HG03520 (cell line): ENCODE measurements around the gene ERCC1.
"Not testable (repeated sequence)": the region's sequence is repeated elsewhere in the genome, so short reads cannot be mapped to it uniquely, and the experiment has no call there.

Source experiments
- ATAC-seq: cut with Tn5 transposase; IDR thresholded peaks from one replicate; pipeline ENCODE4 v1.9.1; 2021; ENCODE audit warnings: mild to moderate bottlenecking, moderate library complexity; ENCODE audit not compliant: unreplicated experiment

The ERCC1 gene

DNA sequence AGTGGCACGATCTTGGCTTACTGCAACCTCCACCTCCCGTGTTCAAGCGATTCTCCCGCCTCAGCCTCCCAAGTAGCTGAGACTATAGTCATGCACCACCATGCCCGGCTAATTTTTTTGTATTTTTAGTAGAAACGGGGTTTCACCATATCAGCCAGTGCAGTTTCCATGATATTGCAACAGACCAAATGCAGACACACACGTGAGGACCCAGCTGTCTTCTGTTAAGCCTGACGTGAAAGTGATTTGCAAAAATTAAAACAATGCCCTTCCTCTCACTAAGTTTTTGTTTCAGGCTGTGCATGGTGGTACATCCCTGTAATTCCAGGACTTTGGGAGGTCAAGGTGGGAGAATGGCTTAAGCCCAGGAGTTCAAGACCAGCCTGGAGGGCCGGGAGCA lies 7.3 kb upstream of the ERCC1 start:
- not testable (repeated sequence) for ATAC-seq

DNA sequence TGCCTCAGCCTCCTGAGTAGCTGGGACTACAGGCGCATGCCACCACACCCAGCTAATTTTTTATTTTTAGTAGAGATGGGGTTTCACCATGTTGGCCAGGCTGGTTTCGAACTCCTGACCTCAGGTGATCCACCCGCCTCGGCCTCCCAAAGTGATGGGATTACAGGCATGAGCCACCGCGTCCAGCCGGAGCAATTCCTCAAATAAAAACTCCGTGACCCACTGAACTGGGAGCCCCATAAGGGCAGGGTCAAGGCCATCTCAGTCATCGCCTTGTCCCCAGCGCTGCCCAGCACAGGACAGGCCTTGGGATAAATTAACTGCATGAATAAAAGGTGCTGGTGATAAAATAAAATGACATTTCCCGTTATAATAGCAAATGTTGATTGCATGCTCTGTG lies 6.2 kb upstream of the ERCC1 start:
- ATAC-seq: not testable (repeated sequence)

DNA sequence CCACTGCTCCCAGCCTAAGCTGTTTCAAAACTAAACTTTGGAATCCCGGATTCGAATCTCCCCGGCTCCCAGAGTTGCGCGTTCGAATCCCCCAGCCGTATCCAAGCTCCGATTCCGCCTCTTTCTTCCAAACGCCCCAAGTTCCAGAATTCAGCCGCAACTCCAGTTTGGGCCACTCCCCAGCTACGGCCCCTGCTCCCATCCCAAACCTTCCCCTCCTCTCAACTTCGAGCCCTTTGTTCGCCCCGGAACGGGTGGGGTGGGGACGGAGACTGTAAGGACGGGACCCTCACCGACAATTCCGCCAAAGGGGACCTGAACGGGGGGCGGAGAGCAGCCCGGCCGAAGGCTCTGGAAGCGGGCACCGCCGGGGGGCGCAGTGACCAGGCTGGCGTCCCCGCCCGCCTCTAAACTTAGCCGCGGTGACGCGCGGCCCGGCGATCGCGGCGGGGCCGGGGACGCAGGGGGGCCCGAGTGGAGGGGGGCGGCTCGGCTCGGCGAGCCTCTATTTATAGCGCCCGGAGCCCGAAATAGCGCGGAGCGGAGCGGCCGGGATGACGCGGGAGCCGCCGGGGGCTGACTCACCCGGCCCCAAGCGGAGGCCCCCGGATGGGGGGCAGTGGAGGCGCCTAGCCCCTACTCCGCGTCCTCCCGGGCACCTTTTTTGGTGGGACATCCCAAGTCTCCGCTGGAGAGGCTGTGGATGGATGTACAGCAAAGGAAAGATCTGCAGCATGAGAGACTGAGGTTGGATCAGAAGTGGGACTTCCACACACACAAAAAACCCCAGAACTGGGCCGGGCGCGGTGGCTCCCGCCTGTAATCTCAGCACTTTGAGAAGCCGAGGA lies 4.9 kb upstream of the ERCC1 start:
- no peak for ATAC-seq

DNA sequence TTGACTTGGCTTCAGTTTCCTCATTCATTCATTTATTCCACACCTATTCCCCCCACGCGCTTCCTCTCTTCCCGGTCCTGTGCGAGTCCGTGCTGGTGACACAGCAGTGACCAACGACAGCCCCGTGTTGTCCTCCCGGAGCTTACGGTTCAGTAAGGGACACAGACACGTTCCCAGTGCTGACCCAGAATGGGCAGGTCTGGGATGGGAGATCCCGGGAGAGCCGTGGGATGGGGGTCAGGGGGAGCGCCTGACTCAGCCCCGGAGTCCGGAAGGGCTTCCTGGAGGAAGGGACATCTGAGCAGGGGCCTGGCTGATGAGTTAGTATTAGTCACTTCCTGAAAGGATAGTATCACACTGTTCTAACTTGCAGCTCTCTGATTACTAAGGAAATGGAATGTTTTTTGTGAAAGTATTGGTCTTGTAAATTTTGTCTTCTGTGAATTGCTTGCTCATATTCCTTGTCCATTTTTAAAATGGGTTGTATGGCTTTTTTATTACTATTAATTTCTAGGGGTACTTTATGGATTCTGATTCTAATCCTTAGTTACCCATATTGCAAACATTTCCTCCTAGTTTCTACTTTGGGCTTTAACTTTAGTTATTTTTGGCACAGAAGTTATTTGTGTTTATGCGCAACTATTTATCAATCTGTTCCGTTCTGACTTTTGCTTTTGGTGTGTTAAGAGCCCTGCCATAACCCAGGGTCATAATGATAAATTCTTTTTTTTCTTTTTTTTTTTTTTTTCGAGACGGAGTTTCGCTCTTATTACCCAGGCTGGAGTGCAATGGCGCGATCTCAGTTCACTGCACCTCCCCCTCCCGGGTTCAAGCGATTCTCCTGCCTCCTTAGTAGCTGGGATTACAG lies 708 bp upstream of the ERCC1 start:
- no peak for ATAC-seq

DNA sequence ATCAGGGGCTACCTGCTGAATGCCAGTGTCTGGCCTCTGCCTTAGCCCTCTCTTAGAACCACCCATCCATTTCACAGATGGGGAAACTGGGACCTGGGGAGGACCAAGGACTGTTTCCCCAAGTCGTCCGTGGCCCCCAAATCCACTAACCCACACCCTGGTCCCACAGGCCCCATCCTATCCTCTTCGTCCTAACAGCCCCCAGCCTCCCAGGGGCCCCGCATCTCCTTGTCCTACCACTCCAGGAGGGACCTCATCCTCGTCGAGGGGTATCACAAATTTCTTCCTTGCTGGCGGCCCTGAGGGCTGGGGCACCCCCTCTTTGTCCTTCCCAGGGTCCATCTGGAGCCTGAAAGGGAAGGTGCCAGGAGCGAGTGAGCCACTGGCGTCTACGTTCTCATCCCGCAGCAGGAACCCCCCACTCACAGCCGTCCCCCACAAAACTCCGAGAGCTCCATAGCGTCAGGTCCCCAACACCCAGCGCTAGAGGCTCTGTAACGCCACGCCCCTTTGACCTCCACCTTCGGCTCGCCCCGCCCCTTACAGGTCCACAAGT lies 606 bp downstream of the ERCC1 start:
- no peak for ATAC-seq

DNA sequence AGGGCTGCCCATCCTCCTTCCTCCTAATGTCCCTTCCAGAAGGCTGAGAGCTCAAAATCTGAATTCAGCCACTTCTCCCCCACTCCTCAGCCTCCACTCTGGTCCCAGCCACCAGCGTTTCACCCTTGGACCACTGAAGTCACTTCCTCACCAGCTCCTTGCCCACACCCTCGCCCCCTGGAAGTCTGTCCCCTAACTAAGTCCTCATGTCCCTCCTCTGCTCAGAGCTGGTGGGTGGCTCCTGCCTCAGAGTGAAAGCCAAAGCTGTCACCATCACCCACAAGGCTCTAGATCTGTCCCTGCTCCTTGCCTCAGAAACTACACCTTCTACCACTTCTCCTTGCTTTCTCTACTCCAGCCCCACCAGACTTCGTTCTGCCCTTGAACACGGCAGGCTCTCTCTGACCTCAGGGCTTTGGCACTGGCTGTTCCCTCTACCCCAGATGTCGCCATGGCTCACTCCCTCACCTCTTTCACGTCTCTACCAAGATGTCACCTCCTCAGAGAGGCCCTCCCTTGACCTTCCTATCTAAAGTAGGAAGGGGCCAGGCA lies 1.7 kb downstream of the ERCC1 start:
- no peak for ATAC-seq

DNA sequence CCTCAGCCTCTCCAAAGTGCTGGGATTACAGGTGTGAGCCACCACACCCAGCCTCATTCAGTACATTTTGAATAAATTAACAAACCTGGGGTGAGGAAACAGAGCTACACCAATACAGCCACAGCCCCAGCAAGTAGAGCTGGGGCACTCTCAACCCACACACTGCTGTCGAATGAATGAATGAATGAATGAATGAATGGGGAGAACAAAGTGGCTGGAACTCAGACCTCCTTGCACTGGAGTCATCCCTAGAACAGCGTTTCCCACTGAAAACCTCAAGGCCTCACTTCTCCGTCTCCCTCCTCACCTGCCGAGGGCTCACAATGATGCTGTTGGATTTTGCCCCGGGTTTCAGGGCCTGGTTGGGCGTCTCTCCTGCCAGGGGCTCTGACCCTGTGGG lies 2.8 kb downstream of the ERCC1 start:
- no peak for ATAC-seq

DNA sequence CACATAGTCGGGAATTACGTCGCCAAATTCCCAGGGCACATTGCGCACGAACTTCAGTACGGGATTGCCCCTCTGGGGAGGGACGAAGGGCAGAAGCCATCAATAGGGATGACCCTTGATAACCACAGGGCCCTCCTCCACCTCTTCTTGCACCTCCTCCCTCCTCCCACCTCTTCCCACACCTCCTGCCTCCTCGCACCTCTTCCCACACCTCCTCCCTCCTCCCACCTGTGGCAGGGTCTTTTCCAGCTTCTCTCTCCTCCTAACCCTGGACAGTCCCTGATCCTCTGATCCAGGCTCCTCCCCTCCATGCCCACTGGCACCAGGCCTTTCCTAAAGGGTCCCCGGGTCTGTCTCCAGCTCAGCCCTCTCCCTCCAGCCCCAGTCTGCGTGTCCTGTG lies 3.4 kb downstream of the ERCC1 start:
- ATAC-seq: no peak

DNA sequence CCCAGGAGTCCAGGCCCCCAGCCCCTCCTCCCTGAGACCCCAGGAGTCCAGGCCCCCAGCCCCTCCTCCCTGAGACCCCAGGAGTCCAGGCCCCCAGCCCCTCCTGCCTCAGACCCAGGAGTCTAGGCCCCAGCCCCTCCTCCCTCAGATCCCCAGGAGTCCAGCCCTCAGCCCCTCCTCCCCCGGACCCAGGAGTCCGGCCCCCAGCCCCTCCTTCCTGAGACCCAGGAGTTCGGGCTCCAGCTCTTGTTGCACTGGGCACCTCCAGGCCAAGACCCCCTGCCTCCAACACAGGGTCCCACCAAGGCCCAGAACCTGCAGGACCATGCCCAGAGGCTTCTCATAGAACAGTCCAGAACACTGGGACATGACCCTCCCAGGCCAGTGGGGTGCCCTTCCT lies 3.8 kb downstream of the ERCC1 start:
- no peak for ATAC-seq

DNA sequence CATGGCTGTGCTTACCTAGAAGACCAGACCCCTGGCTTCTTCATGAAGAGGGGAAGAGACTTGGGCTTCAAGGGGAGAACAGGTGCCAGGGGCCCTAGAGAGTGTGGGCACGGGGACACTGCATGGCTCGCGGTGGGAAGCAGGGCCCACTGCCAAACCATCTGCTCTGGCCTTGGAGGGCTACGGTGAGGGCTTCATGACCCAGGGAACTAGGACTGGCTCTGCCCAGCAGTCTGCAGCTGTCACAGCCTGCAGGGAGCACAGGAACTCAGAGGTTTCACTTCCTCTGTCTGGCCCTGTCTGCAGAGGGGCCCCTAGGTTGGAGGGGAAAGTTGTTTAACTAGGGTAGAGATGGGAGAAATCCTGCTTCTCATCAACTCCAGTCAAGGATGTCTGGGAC lies 4.3 kb downstream of the ERCC1 start:
- no peak for ATAC-seq

DNA sequence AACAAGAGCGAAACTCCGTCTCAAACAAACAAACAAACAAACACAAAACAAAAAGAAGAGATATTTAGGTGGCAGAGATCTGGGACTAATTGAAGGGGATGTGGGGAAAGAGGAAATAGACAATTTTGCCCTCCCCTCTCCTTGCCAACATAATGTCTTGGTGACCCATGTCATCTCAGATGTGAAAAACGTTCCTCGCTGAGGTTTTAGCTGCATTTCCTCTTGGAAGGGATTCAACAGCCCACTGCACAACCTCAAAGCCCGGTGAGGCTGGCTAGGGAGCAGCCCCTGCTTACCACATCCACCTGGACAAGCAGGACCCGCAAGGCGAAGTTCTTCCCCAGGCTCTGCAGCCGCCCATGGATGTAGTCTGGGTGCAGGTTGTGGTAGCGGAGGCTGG lies 4.9 kb downstream of the ERCC1 start:
- no peak for ATAC-seq

DNA sequence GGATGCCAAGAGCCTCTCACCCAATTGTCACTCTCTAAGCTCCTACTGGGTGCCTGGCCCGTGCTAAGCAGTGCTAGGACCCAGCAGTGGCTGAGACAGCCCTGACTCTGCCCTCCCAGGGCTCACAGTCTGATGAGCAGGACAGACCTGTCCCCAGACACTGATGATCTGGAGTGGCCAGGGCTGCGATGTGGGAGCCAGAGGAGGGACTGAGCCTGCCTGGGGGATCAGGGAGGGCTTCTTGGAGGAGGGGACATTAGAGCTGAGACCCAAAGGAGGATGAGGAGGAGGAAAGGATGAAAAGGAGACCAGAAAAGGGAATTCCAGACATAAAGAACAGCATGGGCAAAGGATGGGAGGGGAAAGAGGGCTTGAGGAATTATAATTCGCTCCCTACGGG lies 6.6 kb downstream of the ERCC1 start:
- no peak for ATAC-seq

DNA sequence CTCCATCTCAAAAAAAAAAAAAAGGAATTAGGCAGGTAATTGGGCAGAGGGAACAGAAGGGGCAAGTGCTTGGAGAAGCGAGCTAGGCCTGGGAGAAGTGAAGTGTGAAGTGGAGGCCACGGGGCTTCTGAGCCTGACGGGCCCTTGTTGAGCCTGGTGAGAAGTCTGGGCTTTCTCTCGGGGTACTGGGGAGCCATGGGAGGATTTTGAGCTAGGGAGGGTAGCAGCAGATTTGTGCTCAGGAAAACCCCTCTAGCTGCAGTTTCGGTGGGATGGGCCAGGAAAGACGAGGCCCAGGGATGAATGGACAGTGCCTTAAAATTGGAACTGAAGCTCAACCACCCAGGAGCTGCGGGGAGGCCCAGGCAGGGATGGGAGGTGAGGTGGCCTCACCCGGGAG lies 9.2 kb downstream of the ERCC1 start:
- no peak for ATAC-seq

DNA sequence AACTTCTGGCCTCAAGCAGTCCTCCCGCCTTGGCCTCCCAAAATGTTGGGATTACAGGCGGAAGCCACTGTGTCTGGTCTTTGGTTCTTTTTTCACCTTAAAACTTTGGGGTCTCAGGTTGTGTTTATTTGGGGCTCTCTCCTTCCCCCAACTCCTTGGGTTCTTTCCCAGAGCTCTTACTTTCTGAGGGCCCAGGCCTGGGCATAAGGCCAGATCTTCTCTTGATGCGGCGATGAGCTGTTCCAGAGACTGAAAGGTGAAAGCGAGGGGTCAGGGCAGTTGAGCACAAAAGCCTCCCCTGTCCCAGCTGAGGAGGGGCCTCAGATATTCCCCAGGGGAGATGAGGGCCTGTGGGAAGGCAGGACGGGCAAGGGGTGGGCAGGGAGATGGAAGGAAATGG lies 10.2 kb downstream of the ERCC1 start:
- ATAC-seq: no peak

DNA sequence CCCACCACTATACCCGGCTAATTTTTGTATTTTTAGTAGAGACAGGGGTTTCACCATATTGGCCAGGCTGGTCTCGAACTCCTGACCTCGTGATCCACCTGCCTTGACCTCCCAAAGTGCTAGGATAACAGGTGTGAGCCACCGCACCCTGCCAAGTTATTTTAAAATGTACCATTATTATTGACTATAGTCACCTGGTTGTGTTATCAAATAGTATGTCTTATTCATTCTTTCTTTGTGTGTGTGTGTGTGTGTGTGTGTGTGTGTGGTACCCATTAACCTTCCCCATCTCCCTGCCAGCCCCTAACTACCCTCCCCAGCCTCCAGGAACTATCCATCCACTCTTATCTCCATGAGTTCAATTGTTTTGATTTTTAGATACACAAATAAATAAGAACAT lies 13.4 kb downstream of the ERCC1 start:
- not testable (repeated sequence) for ATAC-seq

DNA sequence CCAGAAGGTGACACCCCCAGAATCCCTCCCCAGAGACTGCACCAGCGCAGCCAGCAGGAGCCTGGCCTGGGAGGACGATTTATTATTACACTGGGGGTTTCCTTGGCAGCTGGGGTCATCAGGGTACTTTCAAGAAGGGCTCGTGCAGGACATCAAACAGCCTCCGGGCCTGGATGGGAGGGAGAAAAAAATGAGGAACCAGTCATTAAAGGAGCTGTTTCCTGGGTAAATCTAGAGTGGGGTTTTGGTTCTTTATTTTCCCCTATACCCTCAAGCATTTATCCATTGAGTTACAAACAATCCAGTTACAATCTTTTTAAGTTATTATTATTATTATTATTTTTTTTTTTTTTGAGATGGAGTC lies 14.2 kb downstream of the ERCC1 start:
- no peak for ATAC-seq

DNA sequence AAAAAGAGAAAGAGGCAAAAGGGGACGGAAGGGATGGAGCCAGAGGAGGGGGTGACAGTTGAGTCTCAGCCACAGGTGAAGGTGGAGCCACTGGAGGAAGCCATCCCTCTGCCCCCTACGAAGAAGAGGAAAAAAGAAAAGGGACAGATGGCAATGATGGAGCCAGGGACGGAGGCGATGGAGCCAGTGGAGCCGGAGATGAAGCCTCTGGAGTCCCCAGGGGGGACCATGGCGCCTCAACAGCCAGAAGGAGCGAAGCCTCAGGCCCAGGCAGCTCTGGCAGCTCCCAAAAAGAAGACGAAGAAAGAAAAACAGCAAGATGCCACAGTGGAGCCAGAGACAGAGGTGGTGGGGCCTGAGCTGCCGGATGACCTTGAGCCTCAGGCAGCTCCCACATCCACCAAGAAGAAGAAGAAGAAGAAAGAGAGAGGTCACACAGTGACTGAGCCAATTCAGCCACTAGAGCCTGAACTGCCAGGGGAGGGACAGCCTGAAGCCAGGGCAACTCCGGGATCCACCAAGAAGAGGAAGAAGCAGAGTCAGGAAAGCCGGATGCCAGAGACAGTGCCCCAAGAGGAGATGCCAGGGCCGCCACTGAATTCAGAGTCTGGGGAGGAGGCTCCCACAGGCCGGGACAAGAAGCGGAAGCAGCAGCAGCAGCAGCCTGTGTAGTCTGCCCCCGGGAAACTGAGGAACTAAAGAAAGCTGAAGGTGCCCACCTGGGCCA lies 14.7 kb downstream of the ERCC1 start:
- no peak for ATAC-seq

DNA sequence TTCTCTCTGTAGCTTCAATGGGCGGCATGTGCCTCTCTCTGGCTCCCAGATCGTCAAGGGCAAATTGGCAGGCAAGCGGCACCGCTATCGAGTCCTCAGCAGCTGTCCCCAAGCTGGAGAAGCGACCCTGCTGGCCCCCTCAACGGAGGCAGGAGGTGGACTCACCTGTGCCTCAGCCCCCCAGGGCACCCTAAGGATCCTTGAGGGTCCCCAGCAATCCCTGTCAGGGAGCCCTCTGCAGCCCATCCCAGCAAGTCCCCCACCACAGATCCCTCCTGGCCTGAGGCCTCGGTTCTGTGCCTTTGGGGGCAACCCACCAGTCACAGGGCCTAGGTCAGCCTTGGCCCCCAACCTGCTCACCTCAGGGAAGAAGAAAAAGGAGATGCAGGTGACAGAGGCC lies 15.6 kb downstream of the ERCC1 start:
- ATAC-seq: no peak

DNA sequence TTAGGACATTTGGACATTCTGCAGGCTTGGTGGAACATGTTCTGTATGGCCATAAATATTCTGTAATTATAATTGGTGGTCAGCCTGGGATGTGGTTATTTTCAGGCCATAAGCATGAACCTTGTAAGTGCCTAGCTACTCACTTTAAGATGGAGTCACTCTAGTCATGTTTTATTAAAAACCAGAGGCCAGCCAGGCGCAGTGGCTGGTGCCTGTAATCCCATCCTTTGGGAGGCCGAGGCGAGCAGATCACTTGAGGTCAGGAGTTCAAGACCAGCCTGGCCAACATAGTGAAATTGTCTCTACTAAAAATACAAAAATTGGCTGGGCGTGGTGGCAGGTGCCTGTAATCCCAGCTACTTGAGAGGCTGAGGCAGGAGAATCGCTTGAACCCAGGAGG lies 16.1 kb downstream of the ERCC1 start:
- not testable (repeated sequence) for ATAC-seq

DNA sequence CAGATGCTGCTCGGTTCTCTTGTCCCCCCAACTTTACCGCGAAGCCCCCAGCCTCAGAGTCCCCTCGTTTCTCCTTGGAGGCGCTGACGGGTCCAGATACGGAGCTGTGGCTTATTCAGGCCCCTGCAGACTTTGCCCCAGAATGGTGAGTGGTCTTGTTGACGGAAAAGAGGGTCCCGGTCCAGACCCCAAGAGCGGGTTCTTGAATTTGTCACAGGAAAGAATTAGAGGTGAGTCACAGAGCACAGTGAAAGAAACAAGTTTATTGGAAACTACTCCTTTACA lies 16.7 kb downstream of the ERCC1 start:
- no peak for ATAC-seq
